CD4-positive, alpha-beta T cell (primary cell): Measurements from ENCODE around the gene PCBP1. TPM values are rescaled to one million over a fixed set of nuclear protein-coding genes. Genes with fewer than 3 reads are reported as not detected.
A peak's percentile ranks its signal among the peaks of the same experiment; 100 is the strongest.

ENCODE experiments used
- ATAC-seq: fragments of 200-7000 bp; cut with Tn5 transposase; one replicate; pipeline ENCODE4 v1.10.0; 2022; ENCODE audit warnings: mild to moderate bottlenecking; ENCODE audit not compliant: poor library complexity
- CTCF ChIA-PET: fragments of 350-600 bp; sonication (Branson Sonifier 250); formaldehyde crosslinking; loops from one replicate; lab custom pipeline; 2021; ENCODE audit warnings: antibody characterized with exemption, inconsistent platforms; lab: Charles Lee
- POLR2A ChIA-PET: fragments of 350-600 bp; sonication (Branson Sonifier 250); formaldehyde crosslinking; loops from one replicate; lab custom pipeline; 2021; ENCODE audit warnings: antibody characterized with exemption, inconsistent platforms; lab: Charles Lee
- DNase-seq, 14 experiments: peaks; one replicate each; pipeline ENCODE4 v3.0.0-alpha.2; 2013 to 2020; ENCODE audit warnings: mixed read lengths in 2 of 14
- H3K27ac ChIP-seq, 2 donors: one replicate each; pipeline versions ENCODE4 v1.5.1 to v1.7.0; 2013; ENCODE audit warnings: low read length in 2 of 2, low read depth in 1 of 2, mild to moderate bottlenecking in 1 of 2
- H3K27me3 ChIP-seq, 2 experiments: 1 replicate in 1 of 2; 2 replicates in 1 of 2; pipeline versions ENCODE4 v1.6.1 to v1.7.0; 2013; ENCODE audit warnings: low read length in 2 of 2, control low read depth in 1 of 2, mild to moderate bottlenecking in 1 of 2, moderate library complexity in 1 of 2; ENCODE audit not compliant: insufficient read depth in 2 of 2, control insufficient read depth in 1 of 2
- H3K36me3 ChIP-seq: one replicate; pipeline ENCODE4 v1.6.1; 2013; ENCODE audit warnings: low read length, control low read depth; ENCODE audit not compliant: insufficient read depth
- H3K4me1 ChIP-seq: one replicate; pipeline ENCODE4 v1.6.1; 2013; ENCODE audit warnings: low read length, control low read depth; ENCODE audit not compliant: insufficient read depth
- H3K4me3 ChIP-seq: one replicate; pipeline ENCODE4 v1.5.1; 2013; ENCODE audit warnings: mild to moderate bottlenecking, low read length, moderate library complexity
- H3K9me3 ChIP-seq, 2 experiments: 1 replicate in 1 of 2; 2 replicates in 1 of 2; pipeline versions ENCODE4 v1.6.1 to v1.7.0; 2013; ENCODE audit warnings: low read length in 2 of 2, mild to moderate bottlenecking in 2 of 2, control low read depth in 1 of 2, moderate library complexity in 1 of 2; ENCODE audit not compliant: control insufficient read depth in 1 of 2, insufficient read depth in 1 of 2
- H3K27ac Mint-ChIP-seq: one replicate; pipeline ENCODE4 v1.8.0; 2020; ENCODE audit warnings: mixed read lengths
- H3K27me3 Mint-ChIP-seq: one replicate; pipeline ENCODE4 v1.8.0; 2021; ENCODE audit warnings: mixed read lengths
- H3K36me3 Mint-ChIP-seq: one replicate; pipeline ENCODE4 v1.8.0; 2021; ENCODE audit warnings: low read depth, mixed read lengths
- H3K4me1 Mint-ChIP-seq: one replicate; pipeline ENCODE4 v1.8.0; 2021; ENCODE audit warnings: low read depth, mixed read lengths
- H3K4me3 Mint-ChIP-seq: one replicate; pipeline ENCODE4 v1.8.0; 2020; ENCODE audit warnings: mild to moderate bottlenecking, mixed read lengths
- H3K9me3 Mint-ChIP-seq: one replicate; pipeline ENCODE4 v1.8.0; 2020; ENCODE audit warnings: mixed read lengths
- intact Hi-C, 2 experiments: fragments of 100-400 bp; cut with DNase I in 1 of 2; cut with micrococcal nuclease in 1 of 2; formaldehyde crosslinking; loops; one replicate each; pipeline versions ENCODE4 v1.15.1 to v1.9.0; 2023 to 2025; cut with DNase I, micrococcal nuclease
- total RNA-seq, 174 experiments: library from RNA in 2 of 174; stranded (reverse) in 2 of 174; gene quantifications; one replicate each; pipeline ENCODE4 v1.2.3 and lab custom pipeline; 2021 to 2026
- TF ChIP-seq, protein P1 (sequence below): fragments of 200-600 bp; IDR thresholded peaks from one replicate; pipeline ENCODE4 v1.8.0; 2022; ENCODE audit warnings: antibody characterized with exemption, mild to moderate bottlenecking

Gene PCBP1
- total RNA-seq, 2 experiments from 2014 or later = 228 to 233 TPM

DNA sequence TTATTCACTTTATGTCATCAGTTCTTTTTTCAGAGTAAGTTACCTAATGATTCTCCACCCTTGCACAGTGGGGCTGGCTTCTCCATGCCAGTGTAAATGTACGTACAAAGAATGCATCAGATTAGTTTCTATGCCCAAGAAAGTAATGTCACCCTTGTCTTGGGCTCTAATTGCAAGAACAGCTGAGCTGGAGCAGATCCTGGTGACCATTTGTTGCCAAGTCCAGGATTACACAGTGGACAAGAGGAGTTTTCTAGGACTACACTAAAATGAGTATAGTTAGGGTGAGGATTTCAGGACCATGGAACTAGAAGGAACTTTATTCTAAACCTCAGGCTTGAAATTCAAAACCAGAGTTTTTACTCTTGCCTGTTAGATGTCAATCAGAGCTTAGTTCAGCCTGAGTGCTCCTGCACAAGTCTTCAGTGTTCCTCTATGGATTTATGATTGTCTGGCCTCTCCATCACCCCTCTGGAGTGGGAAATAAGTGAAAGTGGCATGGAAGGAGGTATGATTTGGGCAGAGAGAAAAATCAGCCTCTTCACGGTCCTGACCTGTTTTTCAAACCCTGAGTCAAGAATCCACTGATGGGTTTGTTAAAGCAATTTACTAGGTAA is 29.8 kb downstream of the PCBP1 start:
- Mint-ChIP-seq H3K9me3 (no peaks in the 10 kb centered on the region), H3K36me3 (no peaks in the 10 kb centered on the region), H3K4me3 (no peak overlapping the region), H3K27me3 (no peaks in the 10 kb centered on the region), H3K4me1 (peaks cover 62% of the 10 kb centered on the region), H3K27ac (peak overlapping the region; percentile 51)
- no peak overlapping the region for H3K27ac ChIP-seq
- no peaks in the 10 kb centered on the region for H3K27me3 ChIP-seq
- ATAC-seq (no peak), DNase-seq (no peak)
- no peaks in the 10 kb centered on the region for H3K36me3 ChIP-seq
- CTCF ChIA-PET = interaction anchor here (1.5 to 2.5 kb wide), 3 partner anchors 11 to 25 kb away, joined by 3 to 7 read pairs (median 5); no protein-coding TSS in a partner anchor
- H3K4me3 ChIP-seq = no peak overlapping the region
- TF ChIP-seq, protein P1, sequence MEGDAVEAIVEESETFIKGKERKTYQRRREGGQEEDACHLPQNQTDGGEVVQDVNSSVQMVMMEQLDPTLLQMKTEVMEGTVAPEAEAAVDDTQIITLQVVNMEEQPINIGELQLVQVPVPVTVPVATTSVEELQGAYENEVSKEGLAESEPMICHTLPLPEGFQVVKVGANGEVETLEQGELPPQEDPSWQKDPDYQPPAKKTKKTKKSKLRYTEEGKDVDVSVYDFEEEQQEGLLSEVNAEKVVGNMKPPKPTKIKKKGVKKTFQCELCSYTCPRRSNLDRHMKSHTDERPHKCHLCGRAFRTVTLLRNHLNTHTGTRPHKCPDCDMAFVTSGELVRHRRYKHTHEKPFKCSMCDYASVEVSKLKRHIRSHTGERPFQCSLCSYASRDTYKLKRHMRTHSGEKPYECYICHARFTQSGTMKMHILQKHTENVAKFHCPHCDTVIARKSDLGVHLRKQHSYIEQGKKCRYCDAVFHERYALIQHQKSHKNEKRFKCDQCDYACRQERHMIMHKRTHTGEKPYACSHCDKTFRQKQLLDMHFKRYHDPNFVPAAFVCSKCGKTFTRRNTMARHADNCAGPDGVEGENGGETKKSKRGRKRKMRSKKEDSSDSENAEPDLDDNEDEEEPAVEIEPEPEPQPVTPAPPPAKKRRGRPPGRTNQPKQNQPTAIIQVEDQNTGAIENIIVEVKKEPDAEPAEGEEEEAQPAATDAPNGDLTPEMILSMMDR = no peak
- POLR2A ChIA-PET = interaction anchor here (1.2 to 5.0 kb wide), 8 partner anchors 13 to 203 kb away, joined by 3 to 40 read pairs (median 14); partner anchors contain the start of gene PCBP1
- intact Hi-C loops = no loop called here
- H3K4me1 ChIP-seq = peaks cover 42% of the 10 kb centered on the region
- no peaks in the 10 kb centered on the region for H3K9me3 ChIP-seq

DNA sequence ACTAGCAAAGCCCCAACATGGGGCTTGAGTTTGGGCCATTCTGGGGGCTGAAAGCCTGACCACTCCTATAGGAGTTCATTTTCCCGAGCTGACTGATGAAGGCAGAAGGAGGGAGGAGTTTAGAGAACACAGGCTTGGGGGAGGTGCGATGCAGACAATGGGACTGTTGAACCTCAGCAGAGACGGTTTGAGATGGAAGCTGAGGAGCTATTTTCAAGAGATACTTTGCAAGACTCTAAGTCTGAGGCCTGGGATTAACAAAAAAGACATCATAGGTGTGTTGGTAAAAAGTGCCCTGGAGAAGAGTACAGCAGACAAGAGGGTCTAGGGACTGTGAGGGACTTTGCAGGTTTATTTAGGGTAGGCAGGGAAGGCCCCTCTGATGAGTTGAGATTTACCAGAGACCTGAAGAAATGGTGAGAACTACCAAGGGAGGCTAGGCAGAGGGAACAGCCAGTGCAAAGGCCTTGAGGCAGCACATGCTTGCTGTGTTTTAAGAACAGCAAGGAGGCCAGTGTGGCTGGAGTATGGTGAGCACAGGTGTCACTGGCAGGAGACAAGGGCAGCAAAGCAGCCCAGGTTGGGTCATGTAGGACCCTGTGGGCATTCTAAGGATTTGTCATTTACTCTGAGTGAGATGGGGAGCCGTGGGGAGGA is 31.6 kb downstream of the PCBP1 start:
- H3K4me1 Mint-ChIP-seq = peaks cover 69% of the 10 kb centered on the region
- peak overlapping the region; percentile 14 for H3K4me3 Mint-ChIP-seq

DNA sequence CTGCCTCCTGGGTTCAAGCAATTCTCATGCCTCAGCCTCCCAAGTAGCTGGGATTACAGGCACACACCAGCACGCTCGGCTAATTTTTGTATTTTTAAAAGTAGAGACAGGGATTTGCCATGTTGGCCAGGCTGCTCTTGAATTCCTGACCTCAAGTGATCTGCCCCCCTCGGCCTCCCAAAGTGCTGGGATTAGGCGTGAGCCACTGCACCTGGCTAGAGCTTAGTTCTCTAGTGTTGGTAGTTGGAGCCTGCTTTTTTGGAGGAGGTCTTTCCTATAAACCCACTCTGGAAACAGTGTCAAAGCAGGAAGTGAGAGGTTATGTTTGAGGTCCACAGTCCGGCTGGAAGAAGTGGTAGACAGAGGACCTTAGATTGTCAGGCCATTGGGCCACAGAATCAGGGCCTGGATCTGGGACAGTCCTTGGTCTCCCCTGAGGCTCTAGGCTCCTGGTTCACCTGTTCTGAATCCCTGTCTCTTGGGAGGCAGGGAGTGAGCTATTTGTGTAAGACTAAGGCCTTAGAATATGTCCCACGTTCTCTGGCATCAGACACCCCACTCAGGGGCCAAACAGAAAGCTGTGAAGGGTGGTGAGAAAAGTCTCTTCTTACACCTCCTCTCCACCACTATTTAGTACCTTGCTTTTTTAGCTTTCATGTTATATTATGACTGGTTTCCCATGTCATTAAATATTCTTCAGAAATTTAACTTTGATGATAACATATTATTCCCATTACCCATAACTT is 34.5 kb downstream of the PCBP1 start:
- Histone ChIP-seq H3K27me3 (no peaks in the 10 kb centered on the region), H3K36me3 (no peaks in the 10 kb centered on the region), H3K9me3 (no peaks in the 10 kb centered on the region), H3K27ac (no peak overlapping the region), H3K4me1 (peaks cover 59% of the 10 kb centered on the region), H3K4me3 (no peak overlapping the region)
- intact Hi-C loops = loop anchor here in 1 of 2 experiments (1.0 kb wide), 1 partner anchor 31 kb away; no protein-coding TSS in a partner anchor
- POLR2A ChIA-PET = interaction anchor here (1.1 to 9.1 kb wide), 6 partner anchors 12 to 33 kb away, joined by 7 to 657 read pairs (median 91); partner anchors contain the start of gene PCBP1
- CTCF ChIA-PET = interaction anchor here (1.1 to 2.2 kb wide), 5 partner anchors 9 to 30 kb away, joined by 4 to 6 read pairs (median 5); no protein-coding TSS in a partner anchor
- Mint-ChIP-seq H3K9me3 (no peaks in the 10 kb centered on the region), H3K4me1 (peaks cover 80% of the 10 kb centered on the region), H3K36me3 (peaks cover 14% of the 10 kb centered on the region), H3K4me3 (peak overlapping the region; percentile 52), H3K27ac (peak overlapping the region; percentile 99), H3K27me3 (no peaks in the 10 kb centered on the region)
- DNase-seq = no peak
- no peak for ATAC-seq
- TF ChIP-seq, protein P1 = no peak

More for the DNA sequence above, 31.6 kb downstream of the PCBP1 start:
- Histone ChIP-seq H3K4me3 (no peak overlapping the region), H3K4me1 (peaks cover 47% of the 10 kb centered on the region), H3K27me3 (no peaks in the 10 kb centered on the region), H3K9me3 (no peaks in the 10 kb centered on the region), H3K36me3 (no peaks in the 10 kb centered on the region), H3K27ac (peak overlapping the region in 1 of 2 donors; percentile 13)
- no peak for DNase-seq
- CTCF ChIA-PET = no interaction called here
- no peak for ATAC-seq
- Mint-ChIP-seq H3K27me3 (no peaks in the 10 kb centered on the region), H3K9me3 (no peaks in the 10 kb centered on the region), H3K27ac (peak overlapping the region; percentile 71), H3K36me3 (peaks cover 3% of the 10 kb centered on the region)
- TF ChIP-seq, protein P1 = no peak
- intact Hi-C loops = no loop called here
- POLR2A ChIA-PET = interaction anchor here (0.7 to 5.0 kb wide), 5 partner anchors 11 to 32 kb away, joined by 3 to 40 read pairs (median 3); partner anchors contain the start of gene PCBP1
